LNCAP (cell line): ENCODE results near the gene HPCAL1.

ENCODE experiments used
- CTCF ChIP-seq: fragments of 450-650 bp; IDR thresholded peaks from 2 replicates; pipeline ENCODE4 v1.5.1; 2017; ENCODE audit warnings: mild to moderate bottlenecking

HPCAL1 gene

GRCh38 chr2:10413503-10413902, 110.8 kb downstream of the HPCAL1 start:
- TF ChIP-seq CTCF, result no peak

GRCh38 chr2:10413991-10414451, 111.3 kb downstream of the HPCAL1 start:
- TF ChIP-seq CTCF, result no peak

GRCh38 chr2:10414591-10414990, 111.9 kb downstream of the HPCAL1 start:
- TF ChIP-seq CTCF, result no peak

GRCh38 chr2:10415048-10415447, 112.3 kb downstream of the HPCAL1 start:
- TF ChIP-seq CTCF, result no peak

- TF ChIP-seq CTCF, result no peak
Measured at GRCh38 chr2:10415640-10416039, 112.9 kb downstream of the HPCAL1 start.

GRCh38 chr2:10417551-10418335, 115.0 kb downstream of the HPCAL1 start:
- no peak for TF ChIP-seq CTCF

- no peak for TF ChIP-seq CTCF
Measured at GRCh38 chr2:10419553-10420257, 117.0 kb downstream of the HPCAL1 start.
